ENCODE data around the gene C18orf63.

The C18orf63 gene

GRCh38 chr18:74381621-74382295, 66.1 kb downstream of the C18orf63 start:
- no peak for DNase-seq

GRCh38 chr18:74382481-74383017, 66.9 kb downstream of the C18orf63 start:
- no peak for DNase-seq

- peak; percentile 34 for DNase-seq
These were observed 71.7 kb downstream of the C18orf63 start for GRCh38 chr18:74387383-74387782.

- DNase-seq = peak; percentile 31
These were observed 72.6 kb downstream of the C18orf63 start for GRCh38 chr18:74388227-74388626.

GRCh38 chr18:74389171-74389927, 73.7 kb downstream of the C18orf63 start:
- no peak for DNase-seq

GRCh38 chr18:74389991-74390390, 74.4 kb downstream of the C18orf63 start:
- no peak for DNase-seq

- no peak for DNase-seq
These were observed 75.3 kb downstream of the C18orf63 start for GRCh38 chr18:74390900-74391299.

GRCh38 chr18:74392323-74392722, 76.7 kb downstream of the C18orf63 start:
- DNase-seq = no peak

GRCh38 chr18:74395006-74395405, 79.4 kb downstream of the C18orf63 start:
- no peak for DNase-seq

- DNase-seq = no peak
These were observed 80.1 kb downstream of the C18orf63 start for GRCh38 chr18:74395648-74396154.

GRCh38 chr18:74396171-74397169, 80.8 kb downstream of the C18orf63 start:
- peak; percentile 68 for DNase-seq

- DNase-seq = no peak
These were observed 81.9 kb downstream of the C18orf63 start for GRCh38 chr18:74397572-74397971.

GRCh38 chr18:74399091-74399887, 83.7 kb downstream of the C18orf63 start:
- peak; percentile 66 for DNase-seq

GRCh38 chr18:74400813-74401212, 85.2 kb downstream of the C18orf63 start:
- peak; percentile 32 for DNase-seq

- DNase-seq = no peak
These were observed 87.3 kb downstream of the C18orf63 start for GRCh38 chr18:74402806-74403433.

- no peak for DNase-seq
These were observed 92.2 kb downstream of the C18orf63 start for GRCh38 chr18:74407888-74408287.

Data from femur (tissue), 1 donor.